GM18520 (cell line): Measurements from ENCODE around the gene TRAPPC8.
"Not testable (repeated sequence)": the region's sequence is repeated elsewhere in the genome, so short reads cannot be mapped to it uniquely, and the experiment has no call there.

Source experiments
- ATAC-seq: cut with Tn5 transposase; IDR thresholded peaks from one replicate; pipeline ENCODE4 v1.9.1; 2021; ENCODE audit not compliant: unreplicated experiment

TRAPPC8 gene

GRCh38 chr18:31942291-31942998, 483 bp downstream of the TRAPPC8 start:
- ATAC-seq, result peak; percentile 17

GRCh38 chr18:31941010-31941809, 1.7 kb downstream of the TRAPPC8 start:
- no peak for ATAC-seq

GRCh38 chr18:31934773-31935172, 8.2 kb downstream of the TRAPPC8 start:
- ATAC-seq, result not testable (repeated sequence)

GRCh38 chr18:31931886-31932240, 11.1 kb downstream of the TRAPPC8 start:
- no peak for ATAC-seq

- no peak for ATAC-seq
These were observed 11.6 kb downstream of the TRAPPC8 start for GRCh38 chr18:31931163-31931885.

- no peak for ATAC-seq
These were observed 13.7 kb downstream of the TRAPPC8 start for GRCh38 chr18:31929273-31929672.

GRCh38 chr18:31926988-31927387, 15.9 kb downstream of the TRAPPC8 start:
- ATAC-seq, result not testable (repeated sequence)

- no peak for ATAC-seq
These were observed 22.7 kb downstream of the TRAPPC8 start for GRCh38 chr18:31920277-31920676.

GRCh38 chr18:31919366-31919765, 23.6 kb downstream of the TRAPPC8 start:
- not testable (repeated sequence) for ATAC-seq

GRCh38 chr18:31918733-31919132, 24.2 kb downstream of the TRAPPC8 start:
- ATAC-seq, result no peak

- no peak for ATAC-seq
These were observed 41.9 kb downstream of the TRAPPC8 start for GRCh38 chr18:31901063-31901462.

GRCh38 chr18:31899771-31900170, 43.2 kb downstream of the TRAPPC8 start:
- not testable (repeated sequence) for ATAC-seq

- no peak for ATAC-seq
These were observed 50.0 kb downstream of the TRAPPC8 start for GRCh38 chr18:31892936-31893335.

GRCh38 chr18:31891566-31891965, 51.4 kb downstream of the TRAPPC8 start:
- no peak for ATAC-seq

- no peak for ATAC-seq
These were observed 58.9 kb downstream of the TRAPPC8 start for GRCh38 chr18:31884020-31884419.

- ATAC-seq, result no peak
These were observed 62.6 kb downstream of the TRAPPC8 start for GRCh38 chr18:31880186-31880898.

- no peak for ATAC-seq
These were observed 64.6 kb downstream of the TRAPPC8 start for GRCh38 chr18:31878358-31878757.

GRCh38 chr18:31877900-31878299, 65.0 kb downstream of the TRAPPC8 start:
- no peak for ATAC-seq

- ATAC-seq, result no peak
These were observed 66.2 kb downstream of the TRAPPC8 start for GRCh38 chr18:31876707-31877106.

GRCh38 chr18:31875301-31875700, 67.6 kb downstream of the TRAPPC8 start:
- ATAC-seq, result no peak

- ATAC-seq, result no peak
These were observed 79.8 kb downstream of the TRAPPC8 start for GRCh38 chr18:31863103-31863502.
